ENCODE data around the gene MTFR2. TPM values are rescaled to one million over a fixed set of nuclear protein-coding genes. Genes with fewer than 3 reads are reported as not detected.
A peak's percentile ranks its signal among the peaks of the same experiment; 100 is the strongest.

The MTFR2 gene
- total and polyA plus RNA-seq, 2 of the 13 experiments (the other 11 are each of a cell fraction or from before 2014, with no cell fraction given): 6.7 to 10.7 TPM

DNA sequence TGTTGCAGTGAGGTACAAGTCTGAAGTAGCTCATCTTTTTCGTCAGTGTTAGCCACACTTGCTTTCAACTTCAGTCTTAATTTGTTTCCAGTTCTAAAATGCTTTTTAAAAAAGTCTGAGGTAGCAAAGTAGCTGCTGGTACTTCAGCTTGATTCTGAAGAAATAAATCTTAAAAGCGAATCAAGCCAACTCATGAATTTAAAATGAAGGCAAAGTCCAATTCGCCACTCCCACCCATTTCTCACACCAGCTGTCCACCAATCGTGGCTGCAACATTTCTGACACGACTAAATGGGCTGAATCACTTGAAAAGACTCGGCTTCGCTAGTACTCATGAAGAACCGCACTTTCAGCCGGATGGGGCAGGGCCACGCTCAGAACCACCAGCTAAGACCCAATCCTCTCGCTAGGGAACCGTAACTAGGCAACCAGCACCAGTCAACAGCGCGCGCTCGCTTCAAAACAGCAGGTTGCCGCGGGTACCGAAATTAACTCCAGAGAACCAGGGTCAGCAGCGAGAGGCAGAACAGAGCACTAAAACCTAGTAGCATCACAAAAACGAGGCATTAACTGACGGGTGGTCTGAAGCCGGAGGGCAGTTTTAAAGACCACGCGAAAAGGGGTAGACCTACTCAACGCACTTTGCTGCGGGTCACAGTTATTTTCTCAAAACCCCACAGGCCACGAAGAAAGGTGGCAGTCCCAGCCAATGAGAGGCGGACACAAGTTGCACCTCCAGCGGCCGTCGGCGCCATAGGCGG lies 38.6 kb upstream of the MTFR2 start:
- H3K4me2 ChIP-seq (ENCODE audit: low read depth, low read length): peak overlapping the region; percentile 90
- DNase-seq (ENCODE audit: low spot score) (peak; percentile 89), FAIRE-seq (no peak), ATAC-seq (peak; percentile 78)
- H3K79me2 ChIP-seq (ENCODE audit: insufficient read depth, low read length): peaks cover 57% of the 10 kb centered on the region
- peaks cover 0 to 4% of the 10 kb centered on the region in 2 experiments; a peak in 2 of 5 replicates for H3K36me3 ChIP-seq (replicated peaks in 1 of 2; ENCODE audit: control insufficient read depth in 1 of 2, insufficient read depth in 2 of 2, low read length in 2 of 2)
- peak overlapping the region; percentile 99 for H3K27ac ChIP-seq (ENCODE audit: extremely low read length, insufficient read depth, low read length)
- peaks cover 50% of the 10 kb centered on the region for H3K4me1 ChIP-seq (ENCODE audit: insufficient read depth, low read length)
- ChIA-PET CTCF (ENCODE audit: low intra/inter-chr PET ratio, low total read pairs) (no interaction called here), POLR2A (interaction anchor here (0.6 to 4.7 kb wide), 28 partner anchors 7 to 1285 kb away, joined by 3 to 85 read pairs (median 8); partner anchors contain the start of genes AHI1, HBS1L and MTFR2)
- intact Hi-C loops (cut with micrococcal nuclease; ENCODE audit: unreplicated experiment) (loop anchor here (1.0 to 2.0 kb wide), 2 partner anchors 8 to 792 kb away; partner anchors contain the start of gene AHI1), in situ Hi-C loops (cut with HindIII; ENCODE audit: extremely low pct_ligation_motif_present, low pct_unique_long_range_greater_than_20kb) (loop anchor here (5.0 kb wide), 1 partner anchor 36 kb away; the partner anchor contains the start of gene MTFR2)
- WGBS (ENCODE audit: low lambda C conversion rate): 1% methylated on average over 30 of the region's 34 CpGs
- BruUV-seq (replicated peaks): no TSS peak
- no peak overlapping the region for H2AFZ ChIP-seq (ENCODE audit: low read length)
- H3K4me3 ChIP-seq (replicated peaks in 1 of 3; ENCODE audit: insufficient read depth in 1 of 3, low read depth in 2 of 3, low read length in 3 of 3): peak overlapping the region; percentile 82 to 95 (median 93)
- H3K9ac ChIP-seq (ENCODE audit: insufficient read depth, low read depth, low read length): peak overlapping the region; percentile 100
- no peaks in the 10 kb centered on the region; a peak in 1 of 5 replicates for H3K27me3 ChIP-seq (ENCODE audit: control insufficient read depth in 1 of 2, insufficient read depth in 2 of 2, low read length in 2 of 2)
- H4K20me1 ChIP-seq (ENCODE audit: insufficient read depth, low read length): peaks cover 54% of the 10 kb centered on the region
- H3K9me3 ChIP-seq (ENCODE audit: low read length): no peaks in the 10 kb centered on the region
- TF ChIP-seq ZNF230 (CRISPR knock-in tag; IDR thresholded peaks at IDR 0.05) (no peak), CCAR2 (optimal IDR thresholded peaks at IDR 0.05; ENCODE audit: low read depth, low read length) (no peak), EP300 (IDR thresholded peaks at IDR 0.05; ENCODE audit: low read depth in 2 of 2, low read length in 2 of 2) (no peak), EP300 (CRISPR knock-in tag; IDR thresholded peaks at IDR 0.05; ENCODE audit: borderline replicate concordance) (no peak), HNRNPL (IDR thresholded peaks at IDR 0.05; ENCODE audit: low read depth, low read length) (no peak), TCF7 (IDR thresholded peaks at IDR 0.05; ENCODE audit: low read depth) (no peak), HCFC1 (IDR thresholded peaks at IDR 0.05; ENCODE audit: low read depth, low read length) (peak; percentile 31; the same call in 1 of the 2 replicates), SMAD3 (CRISPR knock-in tag; IDR thresholded peaks at IDR 0.05) (peak; percentile 31; the same call in 1 of the 2 replicates), ZNF841 (CRISPR knock-in tag; IDR thresholded peaks at IDR 0.05; ENCODE audit: borderline replicate concordance) (no peak), ZNF224 (CRISPR knock-in tag; IDR thresholded peaks at IDR 0.05) (no peak), ERF (CRISPR knock-in tag; IDR thresholded peaks at IDR 0.05) (no peak), HIVEP1 (CRISPR knock-in tag; IDR thresholded peaks at IDR 0.05) (peak; percentile 6; the same call in 1 of the 2 replicates), ZNF567 (CRISPR knock-in tag; IDR thresholded peaks at IDR 0.05; ENCODE audit: borderline replicate concordance) (no peak), ZKSCAN8 (CRISPR knock-in tag; IDR thresholded peaks at IDR 0.05; ENCODE audit: borderline replicate concordance) (no peak)
- TF ChIP-seq, protein P1, sequence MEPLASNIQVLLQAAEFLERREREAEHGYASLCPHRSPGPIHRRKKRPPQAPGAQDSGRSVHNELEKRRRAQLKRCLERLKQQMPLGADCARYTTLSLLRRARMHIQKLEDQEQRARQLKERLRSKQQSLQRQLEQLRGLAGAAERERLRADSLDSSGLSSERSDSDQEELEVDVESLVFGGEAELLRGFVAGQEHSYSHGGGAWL (CRISPR knock-in tag; IDR thresholded peaks at IDR 0.05): peak; percentile 20; the same call in 1 of the 2 replicates
- TF ChIP-seq, protein P2, sequence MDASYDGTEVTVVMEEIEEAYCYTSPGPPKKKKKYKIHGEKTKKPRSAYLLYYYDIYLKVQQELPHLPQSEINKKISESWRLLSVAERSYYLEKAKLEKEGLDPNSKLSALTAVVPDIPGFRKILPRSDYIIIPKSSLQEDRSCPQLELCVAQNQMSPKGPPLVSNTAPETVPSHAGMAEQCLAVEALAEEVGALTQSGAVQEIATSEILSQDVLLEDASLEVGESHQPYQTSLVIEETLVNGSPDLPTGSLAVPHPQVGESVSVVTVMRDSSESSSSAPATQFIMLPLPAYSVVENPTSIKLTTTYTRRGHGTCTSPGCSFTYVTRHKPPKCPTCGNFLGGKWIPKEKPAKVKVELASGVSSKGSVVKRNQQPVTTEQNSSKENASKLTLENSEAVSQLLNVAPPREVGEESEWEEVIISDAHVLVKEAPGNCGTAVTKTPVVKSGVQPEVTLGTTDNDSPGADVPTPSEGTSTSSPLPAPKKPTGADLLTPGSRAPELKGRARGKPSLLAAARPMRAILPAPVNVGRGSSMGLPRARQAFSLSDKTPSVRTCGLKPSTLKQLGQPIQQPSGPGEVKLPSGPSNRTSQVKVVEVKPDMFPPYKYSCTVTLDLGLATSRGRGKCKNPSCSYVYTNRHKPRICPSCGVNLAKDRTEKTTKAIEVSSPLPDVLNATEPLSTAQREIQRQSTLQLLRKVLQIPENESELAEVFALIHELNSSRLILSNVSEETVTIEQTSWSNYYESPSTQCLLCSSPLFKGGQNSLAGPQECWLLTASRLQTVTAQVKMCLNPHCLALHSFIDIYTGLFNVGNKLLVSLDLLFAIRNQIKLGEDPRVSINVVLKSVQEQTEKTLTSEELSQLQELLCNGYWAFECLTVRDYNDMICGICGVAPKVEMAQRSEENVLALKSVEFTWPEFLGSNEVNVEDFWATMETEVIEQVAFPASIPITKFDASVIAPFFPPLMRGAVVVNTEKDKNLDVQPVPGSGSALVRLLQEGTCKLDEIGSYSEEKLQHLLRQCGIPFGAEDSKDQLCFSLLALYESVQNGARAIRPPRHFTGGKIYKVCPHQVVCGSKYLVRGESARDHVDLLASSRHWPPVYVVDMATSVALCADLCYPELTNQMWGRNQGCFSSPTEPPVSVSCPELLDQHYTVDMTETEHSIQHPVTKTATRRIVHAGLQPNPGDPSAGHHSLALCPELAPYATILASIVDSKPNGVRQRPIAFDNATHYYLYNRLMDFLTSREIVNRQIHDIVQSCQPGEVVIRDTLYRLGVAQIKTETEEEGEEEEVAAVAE (CRISPR knock-in tag; IDR thresholded peaks at IDR 0.05; ENCODE audit: borderline replicate concordance): peak; percentile 7
- TF ChIP-seq, protein P3, sequence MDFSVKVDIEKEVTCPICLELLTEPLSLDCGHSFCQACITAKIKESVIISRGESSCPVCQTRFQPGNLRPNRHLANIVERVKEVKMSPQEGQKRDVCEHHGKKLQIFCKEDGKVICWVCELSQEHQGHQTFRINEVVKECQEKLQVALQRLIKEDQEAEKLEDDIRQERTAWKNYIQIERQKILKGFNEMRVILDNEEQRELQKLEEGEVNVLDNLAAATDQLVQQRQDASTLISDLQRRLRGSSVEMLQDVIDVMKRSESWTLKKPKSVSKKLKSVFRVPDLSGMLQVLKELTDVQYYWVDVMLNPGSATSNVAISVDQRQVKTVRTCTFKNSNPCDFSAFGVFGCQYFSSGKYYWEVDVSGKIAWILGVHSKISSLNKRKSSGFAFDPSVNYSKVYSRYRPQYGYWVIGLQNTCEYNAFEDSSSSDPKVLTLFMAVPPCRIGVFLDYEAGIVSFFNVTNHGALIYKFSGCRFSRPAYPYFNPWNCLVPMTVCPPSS (IDR thresholded peaks at IDR 0.05): no peak

Measured in HepG2 (cell line).